Keratinocyte (primary cell): ENCODE data around the gene CDHR2. TPM values are rescaled to one million over a fixed set of nuclear protein-coding genes. Genes with fewer than 3 reads are reported as not detected.

ENCODE experiments used
- DNase-seq: peaks from one replicate; pipeline ENCODE4 v3.0.0-alpha.2; 2011; ENCODE audit warnings: low read depth, missing footprints, low spot score
- FAIRE-seq: peaks from 2 replicates; lab custom pipeline; 2011; peaks lifted over from hg19 to GRCh38; lab: Jason Lieb, UNC
- H2AFZ ChIP-seq: 2 replicates; pipeline ENCODE4 v1.6.0; 2012; ENCODE audit warnings: low read length, control low read depth, inconsistent platforms; ENCODE audit not compliant: control insufficient read depth
- H3K27ac ChIP-seq: 2 replicates; pipeline ENCODE4 v1.5.1; 2011; ENCODE audit warnings: low read length; ENCODE audit not compliant: control insufficient read depth, insufficient read depth
- H3K27me3 ChIP-seq: 3 replicates; pipeline ENCODE4 v1.6.0; 2011; ENCODE audit warnings: low read length; ENCODE audit not compliant: control insufficient read depth, insufficient read depth; ENCODE audit errors: extremely low read depth
- H3K36me3 ChIP-seq, 2 experiments: 2 replicates in 1 of 2; 3 replicates in 1 of 2; pipeline ENCODE4 v1.5.1; 2011; ENCODE audit warnings: low read length in 2 of 2, mild to moderate bottlenecking in 1 of 2; ENCODE audit not compliant: control insufficient read depth in 2 of 2, insufficient read depth in 2 of 2; ENCODE audit errors: extremely low read depth in 1 of 2
- H3K4me1 ChIP-seq: 3 replicates; pipeline ENCODE4 v1.5.1; 2011; ENCODE audit warnings: low read length; ENCODE audit not compliant: control insufficient read depth, insufficient read depth; ENCODE audit errors: extremely low read depth
- H3K4me2 ChIP-seq: 3 replicates; pipeline ENCODE4 v1.6.0; 2011; ENCODE audit warnings: low read depth, low read length; ENCODE audit not compliant: control insufficient read depth, insufficient read depth; ENCODE audit errors: extremely low read depth
- H3K4me3 ChIP-seq, 3 experiments: fragments of 200-600 bp in 1 of 3; sonication (generic) in 1 of 3; 2 replicates in 2 of 3; 3 replicates in 1 of 3; pipeline ENCODE4 v1.5.1; 2011 to 2016; ENCODE audit warnings: low read length in 3 of 3, mild to moderate bottlenecking in 3 of 3, control low read depth in 2 of 3, inconsistent platforms in 1 of 3, low read depth in 1 of 3, mixed read lengths in 1 of 3, mixed run types in 1 of 3, moderate library complexity in 1 of 3; ENCODE audit not compliant: control insufficient read depth in 2 of 3, insufficient read depth in 2 of 3; ENCODE audit errors: extremely low read depth in 1 of 3
- H3K79me2 ChIP-seq: 2 replicates; pipeline ENCODE4 v1.6.0; 2012; ENCODE audit warnings: low read length; ENCODE audit not compliant: control insufficient read depth, insufficient read depth
- H3K9ac ChIP-seq: 3 replicates; pipeline ENCODE4 v1.6.0; 2011; ENCODE audit warnings: low read length; ENCODE audit not compliant: control insufficient read depth, insufficient read depth; ENCODE audit errors: extremely low read depth
- H3K9me1 ChIP-seq: 3 replicates; pipeline ENCODE4 v1.6.0; 2011; ENCODE audit warnings: low read length; ENCODE audit not compliant: control insufficient read depth, insufficient read depth; ENCODE audit errors: extremely low read depth
- H3K9me3 ChIP-seq: 2 replicates; pipeline ENCODE4 v1.5.1; 2012; ENCODE audit warnings: low read depth, low read length; ENCODE audit not compliant: control insufficient read depth
- H4K20me1 ChIP-seq: 3 replicates; pipeline ENCODE4 v1.6.0; 2011; ENCODE audit warnings: low read length; ENCODE audit not compliant: control insufficient read depth, insufficient read depth; ENCODE audit errors: extremely low read depth
- CTCF ChIP-seq, 3 experiments: IDR thresholded peaks in 1 of 3; conservative IDR thresholded peaks in 1 of 3; optimal IDR thresholded peaks in 1 of 3; 2 replicates in 2 of 3; 3 replicates in 1 of 3; pipeline versions ENCODE3 to v1.5.1; 2011; ENCODE audit warnings: low read length in 3 of 3, mild to moderate bottlenecking in 3 of 3, moderate library complexity in 2 of 3, control low read depth in 1 of 3, inconsistent platforms in 1 of 3; ENCODE audit not compliant: insufficient read depth in 2 of 3; ENCODE audit errors: extremely low read depth in 1 of 3
- EZH2 ChIP-seq: IDR thresholded peaks from one replicate; pipeline ENCODE4 v1.6.1; 2012; ENCODE audit warnings: inconsistent platforms, mild to moderate bottlenecking, low read length, moderate library complexity
- dilution Hi-C: fragments of 300-500 bp; cut with MboI; formaldehyde crosslinking; loops from one replicate; pipeline ENCODE4 v1.7.0; 2020; ENCODE audit warnings: low sequenced_read_pairs; ENCODE audit not compliant: extremely low pct_ligation_motif_present
- polyA plus RNA-seq, 5 experiments: library from polyadenylated mRNA; depleted of rRNA in 3 of 5; stranded (reverse) in 3 of 5; stranded (forward) in 1 of 5; unstranded in 1 of 5; fragments of >200 nt; gene quantifications; 1 replicate in 1 of 5; 2 replicates in 3 of 5; 3 replicates in 1 of 5; pipeline versions ENCODE4 v1.2.1 to v1.2.3, GENCODE V29; 2011 to 2012; ENCODE audit warnings: missing spikeins in 2 of 5, low read depth in 1 of 5, low replicate concordance in 1 of 5

CDHR2 gene
- polyA plus RNA-seq, 1 donor (not counting 4 experiments of a cell fraction or from before 2014, with no cell fraction given), result not detected

DNA sequence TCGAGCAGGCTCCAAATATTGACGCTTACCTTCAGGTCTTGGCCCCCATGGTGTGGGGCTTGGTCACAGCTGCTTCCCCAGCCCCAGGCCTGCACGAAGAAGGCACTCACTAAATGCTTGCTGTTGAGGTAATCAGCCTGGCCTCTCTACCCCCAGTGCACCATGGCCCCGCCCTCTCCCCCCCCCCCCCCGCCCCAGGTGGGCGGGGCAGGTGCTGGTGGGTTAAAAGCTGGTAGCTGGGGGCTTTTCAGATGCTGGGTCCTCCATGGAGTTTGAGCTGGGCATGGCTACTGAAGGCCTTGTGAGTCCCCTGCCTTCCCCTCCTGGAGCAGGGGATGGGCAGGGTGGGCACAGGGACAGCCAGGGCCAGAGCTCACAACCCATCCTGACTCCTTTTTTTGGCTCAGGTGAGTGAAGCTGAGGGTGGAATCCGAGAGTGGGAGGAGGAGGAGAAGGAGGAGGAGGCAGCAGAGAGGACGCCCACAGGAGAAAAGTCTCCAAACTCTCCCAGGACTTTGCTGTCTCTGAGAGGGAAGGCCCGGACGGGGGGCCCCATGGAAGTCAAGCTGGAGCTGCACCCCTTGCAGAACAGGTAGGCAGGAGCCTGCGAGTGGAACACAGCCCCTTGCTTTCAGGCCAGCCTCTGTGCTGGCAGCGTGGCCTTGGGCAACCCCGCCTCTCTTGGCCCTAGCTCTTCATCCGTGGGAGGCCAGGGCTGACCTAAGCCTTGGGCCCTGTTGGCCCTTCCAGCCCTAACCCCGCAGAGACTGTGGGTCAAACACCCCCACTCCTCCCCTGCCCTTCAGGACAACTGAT is 93.7 kb downstream of the CDHR2 start:
- Histone ChIP-seq H3K4me3 (no peak overlapping the region), H3K9ac (no peak overlapping the region), H3K9me3 (no peaks in the 10 kb centered on the region), H3K79me2 (peaks cover 1% of the 10 kb centered on the region), H2AFZ (no peak overlapping the region), H3K27ac (no peak overlapping the region), H3K9me1 (no peaks in the 10 kb centered on the region), H3K4me2 (no peak overlapping the region), H3K27me3 (no peaks in the 10 kb centered on the region), H4K20me1 (no peaks in the 10 kb centered on the region), H3K36me3 (no peaks in the 10 kb centered on the region), H3K4me1 (peaks cover 5% of the 10 kb centered on the region)
- TF ChIP-seq CTCF (optimal IDR thresholded peaks at IDR 0.05 in 1 of 3, IDR thresholded peaks at IDR 0.05 in 1 of 3, conservative IDR thresholded peaks at IDR 0.05 in 1 of 3; ENCODE audit: extremely low read depth in 1 of 3, insufficient read depth in 2 of 3, low read length in 3 of 3), result no peak
- TF ChIP-seq EZH2, result no peak
- FAIRE-seq (no peak), DNase-seq (no peak)
- dilution Hi-C loops, result no loop called here

DNA sequence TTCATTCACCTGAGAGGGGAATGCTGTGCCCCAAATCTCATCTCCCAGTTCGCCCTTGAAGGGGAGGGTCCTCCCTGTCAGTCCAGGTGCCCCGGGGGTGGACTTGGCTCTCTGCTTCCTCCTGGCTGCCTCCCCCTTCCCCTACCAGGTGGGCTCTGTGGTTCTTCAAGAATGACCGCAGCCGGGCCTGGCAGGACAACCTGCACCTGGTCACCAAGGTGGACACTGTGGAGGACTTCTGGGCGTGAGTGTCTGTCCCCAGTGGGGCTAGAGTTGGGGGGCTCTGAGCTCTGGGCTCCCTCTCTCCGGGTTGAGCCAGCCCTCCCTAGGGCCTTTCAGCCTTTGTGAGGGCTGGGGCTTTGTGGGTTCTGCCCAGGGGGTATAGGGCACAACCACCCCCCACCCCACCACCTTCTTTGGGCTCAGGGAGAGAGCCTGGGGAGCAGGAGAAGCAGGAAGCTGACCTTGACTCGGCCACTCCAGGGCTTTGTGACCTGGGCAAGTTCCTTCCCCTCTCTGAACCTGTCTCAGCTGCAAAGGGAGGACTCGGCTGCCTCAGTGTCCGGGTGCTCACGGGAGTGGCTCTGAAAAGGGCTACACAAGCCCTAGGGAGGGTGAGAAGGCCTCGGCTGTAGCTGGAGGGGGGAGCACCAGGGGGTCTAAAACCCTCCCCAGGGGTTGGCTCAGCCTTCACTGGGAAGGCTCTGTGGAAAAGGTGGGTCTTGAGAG is 94.5 kb downstream of the CDHR2 start:
- FAIRE-seq, result no peak
- DNase-seq, result no peak
- Histone ChIP-seq H2AFZ (no peak overlapping the region), H4K20me1 (no peaks in the 10 kb centered on the region), H3K36me3 (no peaks in the 10 kb centered on the region), H3K4me1 (peaks cover 13% of the 10 kb centered on the region), H3K9ac (no peak overlapping the region), H3K4me3 (no peak overlapping the region), H3K79me2 (peaks cover 8% of the 10 kb centered on the region), H3K4me2 (no peak overlapping the region), H3K27ac (no peak overlapping the region), H3K27me3 (no peaks in the 10 kb centered on the region), H3K9me3 (no peaks in the 10 kb centered on the region), H3K9me1 (no peaks in the 10 kb centered on the region)
- TF ChIP-seq EZH2 (no peak), CTCF (optimal IDR thresholded peaks at IDR 0.05 in 1 of 3, IDR thresholded peaks at IDR 0.05 in 1 of 3, conservative IDR thresholded peaks at IDR 0.05 in 1 of 3; ENCODE audit: extremely low read depth in 1 of 3, insufficient read depth in 2 of 3, low read length in 3 of 3) (no peak)
- dilution Hi-C loops, result no loop called here
